Chondrocyte (in vitro differentiated cells): Measurements from ENCODE around the gene PCSK4. TPM values are rescaled to one million over a fixed set of nuclear protein-coding genes. Genes with fewer than 3 reads are reported as not detected.

Experiments used
- DNase-seq: peaks from one replicate; pipeline ENCODE4 v3.0.0; 2021; ENCODE audit warnings: mixed read lengths, low spot score
- H3K27ac Mint-ChIP-seq: one replicate; pipeline ENCODE4 v1.8.0; 2021; ENCODE audit warnings: mild to moderate bottlenecking, moderate library complexity, mixed read lengths; ENCODE audit not compliant: unreplicated experiment
- H3K27me3 Mint-ChIP-seq: 2 replicates; pipeline ENCODE4 v1.8.0; 2021; ENCODE audit warnings: low read depth, mixed read lengths
- H3K36me3 Mint-ChIP-seq: 2 replicates; pipeline ENCODE4 v1.8.0; 2021; ENCODE audit warnings: low read depth, mixed read lengths
- H3K4me1 Mint-ChIP-seq: 2 replicates; pipeline ENCODE4 v1.8.0; 2021; ENCODE audit warnings: low read depth, mild to moderate bottlenecking, mixed read lengths
- H3K4me3 Mint-ChIP-seq: one replicate; pipeline ENCODE4 v1.8.0; 2021; ENCODE audit warnings: mild to moderate bottlenecking, moderate library complexity, mixed read lengths; ENCODE audit not compliant: unreplicated experiment
- H3K9me3 Mint-ChIP-seq: 2 replicates; pipeline ENCODE4 v1.8.0; 2021; ENCODE audit warnings: low read depth, mixed read lengths
- total RNA-seq: library from RNA; stranded (reverse); gene quantifications from 3 replicates; pipeline ENCODE4 v1.2.1, GENCODE V29; 2021
- TF ChIP-seq, protein P1 (sequence below): fragments of 200-600 bp; sonication (generic); IDR thresholded peaks from 2 replicates; pipeline ENCODE4 v1.5.0; 2021; ENCODE audit warnings: antibody characterized with exemption, mild to moderate bottlenecking, moderate library complexity

PCSK4 gene
- total RNA-seq, 1 donor from 2014 or later: 3.9 TPM

GRCh38 chr19:1468821-1469254 is 21.3 kb downstream of the PCSK4 start:
- no peak overlapping the region for H3K27ac Mint-ChIP-seq
- H3K4me1 Mint-ChIP-seq: peaks cover 7% of the 10 kb centered on the region
- TF ChIP-seq, protein P1, sequence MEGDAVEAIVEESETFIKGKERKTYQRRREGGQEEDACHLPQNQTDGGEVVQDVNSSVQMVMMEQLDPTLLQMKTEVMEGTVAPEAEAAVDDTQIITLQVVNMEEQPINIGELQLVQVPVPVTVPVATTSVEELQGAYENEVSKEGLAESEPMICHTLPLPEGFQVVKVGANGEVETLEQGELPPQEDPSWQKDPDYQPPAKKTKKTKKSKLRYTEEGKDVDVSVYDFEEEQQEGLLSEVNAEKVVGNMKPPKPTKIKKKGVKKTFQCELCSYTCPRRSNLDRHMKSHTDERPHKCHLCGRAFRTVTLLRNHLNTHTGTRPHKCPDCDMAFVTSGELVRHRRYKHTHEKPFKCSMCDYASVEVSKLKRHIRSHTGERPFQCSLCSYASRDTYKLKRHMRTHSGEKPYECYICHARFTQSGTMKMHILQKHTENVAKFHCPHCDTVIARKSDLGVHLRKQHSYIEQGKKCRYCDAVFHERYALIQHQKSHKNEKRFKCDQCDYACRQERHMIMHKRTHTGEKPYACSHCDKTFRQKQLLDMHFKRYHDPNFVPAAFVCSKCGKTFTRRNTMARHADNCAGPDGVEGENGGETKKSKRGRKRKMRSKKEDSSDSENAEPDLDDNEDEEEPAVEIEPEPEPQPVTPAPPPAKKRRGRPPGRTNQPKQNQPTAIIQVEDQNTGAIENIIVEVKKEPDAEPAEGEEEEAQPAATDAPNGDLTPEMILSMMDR: no peak
- H3K36me3 Mint-ChIP-seq: peaks cover 1% of the 10 kb centered on the region
- no peak overlapping the region for H3K4me3 Mint-ChIP-seq
- peaks cover 2% of the 10 kb centered on the region for H3K27me3 Mint-ChIP-seq
- DNase-seq: no peak
- H3K9me3 Mint-ChIP-seq: no peaks in the 10 kb centered on the region

DNA sequence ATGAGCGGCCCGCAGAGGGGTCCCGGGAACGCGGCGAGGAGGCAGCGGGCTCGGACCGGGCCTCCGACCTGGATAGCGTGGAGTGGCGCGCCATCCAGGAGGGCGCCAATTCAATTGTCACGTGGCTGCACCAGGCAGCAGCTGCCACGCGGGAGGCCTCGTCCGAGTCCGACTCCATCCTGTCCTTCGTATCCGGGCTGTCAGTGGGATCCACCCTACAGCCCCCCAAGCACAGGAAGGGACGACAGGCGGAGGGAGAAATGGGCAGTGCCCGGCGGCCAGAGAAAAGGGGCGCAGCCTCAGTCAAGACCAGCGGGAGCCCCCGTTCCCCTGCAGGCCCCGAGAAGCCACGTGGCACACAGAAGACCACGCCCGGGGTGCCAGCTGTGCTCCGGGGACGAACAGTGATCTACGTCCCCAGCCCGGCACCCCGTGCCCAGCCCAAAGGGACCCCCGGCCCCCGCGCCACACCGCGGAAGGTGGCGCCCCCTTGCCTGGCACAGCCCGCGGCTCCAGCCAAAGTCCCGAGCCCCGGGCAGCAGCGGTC is 21.8 kb downstream of the PCSK4 start:
- TF ChIP-seq, protein P1: no peak
- Mint-ChIP-seq H3K27me3 (peaks cover 2% of the 10 kb centered on the region), H3K4me3 (no peak overlapping the region), H3K36me3 (peaks cover under 1% of the 10 kb centered on the region), H3K27ac (no peak overlapping the region), H3K4me1 (peaks cover 7% of the 10 kb centered on the region), H3K9me3 (no peaks in the 10 kb centered on the region)
- no peak for DNase-seq

DNA sequence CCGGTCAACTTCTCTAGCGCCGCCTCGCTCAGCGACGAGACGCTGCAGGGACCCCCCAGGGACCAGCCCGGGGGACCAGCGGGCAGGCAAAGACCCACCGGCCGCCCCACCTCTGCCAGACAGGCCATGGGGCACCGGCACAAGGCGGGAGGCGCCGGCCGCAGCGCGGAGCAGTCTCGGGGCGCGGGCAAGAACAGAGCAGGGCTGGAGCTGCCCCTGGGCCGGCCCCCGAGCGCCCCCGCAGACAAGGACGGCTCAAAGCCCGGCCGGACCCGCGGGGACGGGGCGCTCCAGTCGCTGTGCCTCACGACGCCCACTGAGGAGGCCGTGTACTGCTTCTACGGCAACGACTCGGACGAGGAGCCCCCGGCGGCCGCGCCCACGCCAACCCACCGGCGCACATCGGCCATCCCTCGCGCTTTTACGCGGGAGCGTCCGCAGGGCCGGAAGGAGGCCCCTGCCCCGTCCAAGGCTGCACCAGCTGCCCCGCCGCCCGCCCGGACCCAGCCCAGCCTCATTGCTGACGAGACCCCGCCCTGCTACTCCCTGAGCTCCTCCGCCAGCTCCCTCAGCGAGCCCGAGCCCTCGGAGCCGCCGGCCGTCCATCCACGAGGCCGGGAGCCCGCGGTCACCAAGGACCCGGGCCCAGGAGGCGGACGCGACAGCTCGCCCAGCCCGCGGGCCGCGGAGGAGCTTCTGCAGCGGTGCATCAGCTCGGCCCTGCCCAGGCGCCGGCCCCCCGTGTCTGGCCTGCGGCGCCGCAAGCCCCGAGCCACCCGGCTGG is 22.5 kb downstream of the PCSK4 start:
- Mint-ChIP-seq H3K9me3 (no peaks in the 10 kb centered on the region), H3K4me3 (no peak overlapping the region), H3K36me3 (no peaks in the 10 kb centered on the region), H3K4me1 (peaks cover 7% of the 10 kb centered on the region), H3K27me3 (peaks cover 2% of the 10 kb centered on the region), H3K27ac (no peak overlapping the region)
- TF ChIP-seq, protein P1: peak; percentile 17
- no peak for DNase-seq

GRCh38 chr19:1467215-1467489 is 23.0 kb downstream of the PCSK4 start:
- no peak overlapping the region for H3K27ac Mint-ChIP-seq
- H3K36me3 Mint-ChIP-seq: no peaks in the 10 kb centered on the region
- H3K27me3 Mint-ChIP-seq: peaks cover 2% of the 10 kb centered on the region
- no peak overlapping the region for H3K4me3 Mint-ChIP-seq
- peaks cover 7% of the 10 kb centered on the region for H3K4me1 Mint-ChIP-seq
- no peaks in the 10 kb centered on the region for H3K9me3 Mint-ChIP-seq
- DNase-seq: no peak
- TF ChIP-seq, protein P1: no peak

DNA sequence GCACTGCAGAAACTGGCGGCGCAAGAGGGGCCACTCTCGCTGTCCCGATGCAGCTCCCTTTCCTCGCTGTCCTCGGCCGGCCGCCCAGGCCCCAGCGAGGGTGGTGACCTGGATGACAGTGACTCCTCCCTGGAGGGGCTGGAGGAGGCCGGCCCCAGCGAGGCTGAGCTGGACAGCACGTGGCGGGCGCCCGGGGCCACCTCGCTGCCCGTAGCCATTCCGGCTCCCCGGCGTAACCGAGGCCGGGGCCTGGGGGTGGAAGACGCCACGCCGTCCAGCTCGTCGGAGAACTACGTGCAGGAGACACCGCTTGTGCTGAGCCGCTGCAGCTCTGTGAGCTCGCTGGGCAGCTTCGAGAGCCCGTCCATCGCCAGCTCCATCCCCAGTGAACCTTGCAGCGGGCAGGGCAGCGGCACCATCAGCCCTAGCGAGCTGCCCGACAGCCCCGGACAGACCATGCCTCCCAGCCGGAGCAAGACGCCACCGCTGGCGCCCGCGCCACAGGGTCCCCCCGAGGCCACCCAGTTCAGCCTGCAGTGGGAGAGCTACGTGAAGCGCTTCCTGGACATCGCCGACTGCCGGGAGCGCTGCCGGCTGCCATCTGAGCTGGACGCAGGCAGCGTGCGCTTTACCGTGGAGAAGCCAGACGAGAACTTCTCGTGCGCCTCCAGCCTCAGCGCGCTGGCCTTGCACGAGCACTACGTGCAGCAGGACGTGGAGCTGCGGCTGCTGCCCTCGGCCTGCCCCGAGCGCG is 23.5 kb downstream of the PCSK4 start:
- Mint-ChIP-seq H3K4me3 (no peak overlapping the region), H3K36me3 (no peaks in the 10 kb centered on the region), H3K4me1 (peaks cover 7% of the 10 kb centered on the region), H3K9me3 (no peaks in the 10 kb centered on the region), H3K27ac (no peak overlapping the region), H3K27me3 (peaks cover 2% of the 10 kb centered on the region)
- TF ChIP-seq, protein P1: no peak
- no peak for DNase-seq
